OCI-LY7 (cell line): ENCODE results near the gene ATP6V1C2. TPM values are rescaled to one million over a fixed set of nuclear protein-coding genes. Genes with fewer than 3 reads are reported as not detected.

Experiments
- BruUV-seq: library from RNA; stranded (reverse); fragments of 400-500 nt; replicated peaks from 2 replicates; lab custom pipeline; 2021; lab: Mats Ljungman, UMichigan
- CTCF ChIA-PET: fragments of 300-600 bp; sonication (Branson Sonifier 250); formaldehyde crosslinking; loops from one replicate; lab custom pipeline; 2022; ENCODE audit warnings: antibody characterized with exemption; ENCODE audit not compliant: unreplicated experiment; lab: Charles Lee
- POLR2A ChIA-PET: fragments of 300-600 bp; sonication (Branson Sonifier 250); formaldehyde crosslinking; loops from one replicate; lab custom pipeline; 2022; ENCODE audit warnings: antibody characterized with exemption; lab: Charles Lee
- DNase-seq: peaks from one replicate; pipeline ENCODE4 v3.0.0-alpha.2; 2015; ENCODE audit warnings: low spot score
- H2AFZ ChIP-seq: fragments of 200-600 bp; sonication (generic), shearing (Covaris generic); 2 replicates; pipeline ENCODE4 v1.6.1; 2014; ENCODE audit warnings: mild to moderate bottlenecking, antibody characterized with exemption, low read length, moderate library complexity
- H3K27ac ChIP-seq: fragments of 200-600 bp; sonication (generic); 2 replicates; pipeline ENCODE4 v1.5.1; 2014; ENCODE audit warnings: mixed run types, low read depth, mild to moderate bottlenecking, moderate library complexity, low read length, inconsistent platforms; ENCODE audit not compliant: poor library complexity, severe bottlenecking
- H3K36me3 ChIP-seq: fragments of 200-600 bp; sonication (generic); 2 replicates; pipeline ENCODE4 v1.6.1; 2014; ENCODE audit warnings: mild to moderate bottlenecking, antibody characterized with exemption, low read length, moderate library complexity, mixed read lengths; ENCODE audit not compliant: insufficient read depth
- H3K4me1 ChIP-seq: fragments of 200-600 bp; sonication (generic); 2 replicates; pipeline ENCODE4 v1.5.1; 2014; ENCODE audit warnings: mild to moderate bottlenecking, low read length; ENCODE audit not compliant: insufficient read depth, poor library complexity, severe bottlenecking
- H3K4me2 ChIP-seq: fragments of 200-600 bp; sonication (generic); 2 replicates; pipeline ENCODE4 v1.6.1; 2014; ENCODE audit warnings: mild to moderate bottlenecking, low read length
- H3K4me3 ChIP-seq: fragments of 200-600 bp; sonication (generic); 2 replicates; pipeline ENCODE4 v1.5.1; 2014; ENCODE audit warnings: mild to moderate bottlenecking, low read depth, low read length; ENCODE audit not compliant: poor library complexity, severe bottlenecking
- H3K79me2 ChIP-seq: fragments of 200-600 bp; sonication (generic); 2 replicates; pipeline ENCODE4 v1.6.1; 2016; ENCODE audit warnings: low read depth, mild to moderate bottlenecking, low read length, moderate library complexity, mixed read lengths; ENCODE audit not compliant: insufficient read depth
- H3K9me2 ChIP-seq: fragments of 200-600 bp; sonication (generic); 2 replicates; pipeline ENCODE4 v1.6.1; 2016; ENCODE audit warnings: mild to moderate bottlenecking, low read length, mixed read lengths; ENCODE audit not compliant: insufficient read depth
- H3K9me3 ChIP-seq: fragments of 200-600 bp; sonication (generic); 2 replicates; pipeline ENCODE4 v1.6.1; 2014; ENCODE audit warnings: mild to moderate bottlenecking, mixed run types, low read length, mixed read lengths
- H4K20me1 ChIP-seq: fragments of 200-600 bp; sonication (generic); 2 replicates; pipeline ENCODE4 v1.6.1; 2014; ENCODE audit warnings: mild to moderate bottlenecking, antibody characterized with exemption, low read length, moderate library complexity, mixed read lengths; ENCODE audit not compliant: insufficient read depth
- CTCF ChIP-seq: fragments of 200-600 bp; sonication (generic); conservative IDR thresholded peaks from 2 replicates; pipeline ENCODE4 v1.5.1; 2014; ENCODE audit warnings: mild to moderate bottlenecking, antibody characterized with exemption, low read length, moderate library complexity, mixed read lengths
- EZH2phosphoT487 ChIP-seq: fragments of 200-600 bp; sonication (generic); IDR thresholded peaks from 2 replicates; pipeline ENCODE4 v1.6.1; 2018; ENCODE audit warnings: low read depth, borderline replicate concordance, mild to moderate bottlenecking, mixed run types, antibody characterized with exemption, low read length, moderate library complexity, mixed read lengths
- intact Hi-C: fragments of 100-400 bp; cut with micrococcal nuclease; formaldehyde crosslinking; loops from one replicate; pipeline ENCODE4 v1.10.0; 2022; ENCODE audit not compliant: unreplicated experiment
- small RNA-seq: library from RNA; depleted of rRNA; stranded (forward); fragments of <200 nt; gene quantifications from one replicate; pipeline ENCODE3, GENCODE V24; 2014
- total RNA-seq, 2 experiments: library from RNA; depleted of rRNA in 1 of 2; stranded (reverse); fragments of >200 nt in 1 of 2; shearing (Covaris generic) in 1 of 2; gene quantifications; 2 replicates each; pipeline ENCODE4 v1.2.3, GENCODE V29; 2014 to 2022

The ATP6V1C2 gene
- total RNA-seq, 2 experiments from 2014 or later = 0.13 TPM; not detected in 1

- H3K4me3 ChIP-seq = no peak overlapping the region
- ChIA-PET POLR2A (interaction anchor here (0.6 kb wide), 1 partner anchor 405 kb away, joined by 4 read pairs; no protein-coding TSS in a partner anchor), CTCF (interaction anchor here (0.6 to 1.0 kb wide), 4 partner anchors 17 to 666 kb away, joined by 3 to 19 read pairs (median 5); no protein-coding TSS in a partner anchor)
- no peaks in the 10 kb centered on the region for H3K79me2 ChIP-seq
- intact Hi-C loops = loop anchor here (2.0 to 10.0 kb wide), 2 partner anchors 298 to 752 kb away; no protein-coding TSS in a partner anchor
- H3K4me1 ChIP-seq = peaks cover 3% of the 10 kb centered on the region
- no peak for DNase-seq
- no peak overlapping the region for H3K27ac ChIP-seq
- H3K36me3 ChIP-seq = no peaks in the 10 kb centered on the region
- no peaks in the 10 kb centered on the region for H4K20me1 ChIP-seq
- TF ChIP-seq EZH2phosphoT487 (no peak), CTCF (no peak)
- BruUV-seq = no TSS peak
- no peak overlapping the region for H2AFZ ChIP-seq
- H3K4me2 ChIP-seq = no peak overlapping the region
- H3K9me2 ChIP-seq = no peaks in the 10 kb centered on the region
- H3K9me3 ChIP-seq = no peaks in the 10 kb centered on the region
Measured at GRCh38 chr2:10833021-10833420, 111.6 kb downstream of the ATP6V1C2 start.

GRCh38 chr2:10834068-10834655 lies 112.7 kb downstream of the ATP6V1C2 start:
- Histone ChIP-seq H3K36me3 (no peaks in the 10 kb centered on the region), H3K4me3 (no peak overlapping the region), H3K4me1 (peaks cover 3% of the 10 kb centered on the region), H3K27ac (no peak overlapping the region), H3K4me2 (no peak overlapping the region), H3K9me3 (no peaks in the 10 kb centered on the region), H2AFZ (no peak overlapping the region), H4K20me1 (no peaks in the 10 kb centered on the region), H3K79me2 (no peaks in the 10 kb centered on the region), H3K9me2 (no peaks in the 10 kb centered on the region)
- CTCF ChIA-PET = no interaction called here
- TF ChIP-seq EZH2phosphoT487 = no peak
- POLR2A ChIA-PET = no interaction called here
- BruUV-seq = no TSS peak
- peak; percentile 14 for DNase-seq
- intact Hi-C loops = loop anchor here (10.0 kb wide), 1 partner anchor 751 kb away; no protein-coding TSS in a partner anchor

Small RNAs within 50 kb of the gene (small RNA-seq; reads per million reads assigned to genes)
- gene RNU7-138P = not detected
- gene RNU7-176P = not detected

Other genes starting within 250 kb of the ATP6V1C2 start
- 23.7 and 26.9 TPM in 2 replicates for gene NOL10, start 31.7 kb upstream of the ATP6V1C2 start, total RNA-seq (2014; rRNA removed; shearing (Covaris generic))
- gene NOL10, start 31.7 kb upstream of the ATP6V1C2 start, total RNA-seq (2022) = 24.8 and 31.7 TPM in 2 replicates
- 171 and 192 TPM in 2 replicates for gene PDIA6, start 91.2 kb downstream of the ATP6V1C2 start, total RNA-seq (2014; rRNA removed; shearing (Covaris generic))
- 132 and 150 TPM in 2 replicates for gene PDIA6, start 91.2 kb downstream of the ATP6V1C2 start, total RNA-seq (2022)
- not detected in 2 replicates for gene KCNF1, start 190.3 kb downstream of the ATP6V1C2 start, total RNA-seq (2014; rRNA removed; shearing (Covaris generic))
- gene KCNF1, start 190.3 kb downstream of the ATP6V1C2 start, total RNA-seq (2022) = not detected in 2 replicates